GM23248 (cell line): ENCODE measurements around the gene GJA1. TPM values are rescaled to one million over a fixed set of nuclear protein-coding genes. Genes with fewer than 3 reads are reported as not detected.
A peak's percentile ranks its signal among the peaks of the same experiment; 100 is the strongest.

ENCODE experiments used
- DNase-seq: peaks from one replicate; pipeline ENCODE4 v3.0.0-alpha.2; 2015
- H2AFZ ChIP-seq: fragments of 200-600 bp; sonication (generic); 2 replicates; pipeline ENCODE4 v1.6.1; 2016; ENCODE audit warnings: antibody characterized with exemption
- H3F3A ChIP-seq: fragments of 200-600 bp; sonication (generic); 2 replicates; pipeline ENCODE4 v1.6.1; 2016; ENCODE audit warnings: mild to moderate bottlenecking, antibody characterized with exemption, mixed run types; ENCODE audit not compliant: insufficient read depth
- H3K27ac ChIP-seq: fragments of 200-600 bp; sonication (generic); 2 replicates; pipeline ENCODE4 v1.5.1; 2016; ENCODE audit warnings: mild to moderate bottlenecking
- H3K27me3 ChIP-seq: fragments of 200-600 bp; sonication (generic); replicated peaks from 2 replicates; pipeline ENCODE4 v1.6.1; 2016; ENCODE audit warnings: mild to moderate bottlenecking; ENCODE audit not compliant: insufficient read depth
- H3K36me3 ChIP-seq: fragments of 200-600 bp; sonication (generic); 2 replicates; pipeline ENCODE4 v1.6.1; 2016; ENCODE audit warnings: low read depth, mild to moderate bottlenecking
- H3K4me1 ChIP-seq: fragments of 200-600 bp; sonication (generic); 2 replicates; pipeline ENCODE4 v1.6.1; 2016; ENCODE audit warnings: mild to moderate bottlenecking; ENCODE audit not compliant: insufficient read depth
- H3K4me2 ChIP-seq: fragments of 200-600 bp; sonication (generic); one replicate; pipeline ENCODE4 v1.6.1; 2016; ENCODE audit warnings: mild to moderate bottlenecking; ENCODE audit not compliant: unreplicated experiment
- H3K4me3 ChIP-seq: fragments of 200-600 bp; sonication (generic); 2 replicates; pipeline ENCODE4 v1.5.1; 2016; ENCODE audit warnings: mild to moderate bottlenecking
- H3K79me2 ChIP-seq: fragments of 200-600 bp; sonication (generic); 2 replicates; pipeline ENCODE4 v1.6.1; 2016; ENCODE audit warnings: mild to moderate bottlenecking; ENCODE audit not compliant: insufficient read depth
- H3K9ac ChIP-seq: fragments of 200-600 bp; sonication (generic); 2 replicates; pipeline ENCODE4 v1.6.1; 2016; ENCODE audit warnings: mild to moderate bottlenecking
- H3K9me2 ChIP-seq: fragments of 200-600 bp; sonication (generic); 2 replicates; pipeline ENCODE4 v1.6.1; 2016; ENCODE audit warnings: mixed run types, mild to moderate bottlenecking, moderate library complexity; ENCODE audit not compliant: insufficient read depth
- H3K9me3 ChIP-seq: fragments of 200-600 bp; sonication (generic); one replicate; pipeline ENCODE4 v1.6.1; 2017; ENCODE audit warnings: low read depth
- H4K20me1 ChIP-seq: fragments of 200-600 bp; sonication (generic); 2 replicates; pipeline ENCODE4 v1.6.0; 2016; ENCODE audit not compliant: insufficient read depth
- EZH2 ChIP-seq: fragments of 200-600 bp; sonication (generic); IDR thresholded peaks from 2 replicates; pipeline ENCODE4 v1.6.1; 2018; ENCODE audit warnings: antibody characterized with exemption, mild to moderate bottlenecking; ENCODE audit not compliant: insufficient read depth, poor library complexity, severe bottlenecking
- EZH2phosphoT487 ChIP-seq: fragments of 200-600 bp; sonication (generic); IDR thresholded peaks from 2 replicates; pipeline ENCODE4 v1.6.1; 2018; ENCODE audit warnings: antibody characterized with exemption, moderate library complexity, mild to moderate bottlenecking, low read depth; ENCODE audit not compliant: insufficient read depth
- WGBS, 2 experiments: methylation state at CpG; one replicate each; pipeline ENCODE4 v1.1.6; 2015 to 2017; ENCODE audit warnings: low lambda C conversion rate in 2 of 2, low coverage in 1 of 2; ENCODE audit errors: missing lambda C conversion rate in 2 of 2; 5-methylcytosine and 5-hydroxymethylcytosine counted together
- in situ Hi-C: fragments of 300-500 bp; cut with MboI; formaldehyde crosslinking; loops from 2 replicates; pipeline ENCODE4 v1.15.0; 2020
- polyA plus RNA-seq: library from polyadenylated mRNA; unstranded; fragments of >200 nt; fragmentation: Nextera tagmentation; extraction: Ambion mirVana; gene quantifications from 2 replicates; pipeline ENCODE4 v1.2.1, GENCODE V29; 2016
- total RNA-seq: library from RNA; depleted of rRNA; stranded (reverse); fragments of >200 nt; shearing (Covaris generic); gene quantifications from 2 replicates; pipeline ENCODE4 v1.2.3, GENCODE V29; 2014

GJA1 gene
- total and polyA plus RNA-seq, 2 experiments from 2014 or later: 90.8 to 248 TPM

DNA sequence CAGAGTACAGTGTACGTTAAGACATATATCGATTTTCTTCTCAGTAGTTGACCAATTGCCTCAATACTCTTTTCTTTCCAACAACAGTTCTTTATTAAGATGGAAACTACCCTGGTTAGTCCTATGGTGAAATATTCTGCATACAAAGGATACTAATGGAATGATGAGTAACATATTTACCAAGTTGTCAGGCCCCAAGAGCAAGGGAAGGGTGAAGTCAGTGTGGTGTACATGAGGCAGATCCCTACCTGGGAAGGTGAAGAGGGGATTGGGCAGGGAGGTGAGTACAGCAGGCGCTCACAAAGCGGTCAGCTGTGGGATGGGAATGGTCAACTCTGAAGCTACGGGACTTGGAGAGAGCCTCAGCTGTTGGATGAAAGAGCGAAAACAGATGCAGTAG is 29.7 kb downstream of the GJA1 start:
- Histone ChIP-seq H3K9me3 (no peaks in the 10 kb centered on the region), H3K9ac (no peak overlapping the region), H4K20me1 (no peaks in the 10 kb centered on the region), H3K9me2 (no peaks in the 10 kb centered on the region), H3K4me2 (no peak overlapping the region), H3K27me3 (no peaks in the 10 kb centered on the region), H3K79me2 (no peaks in the 10 kb centered on the region), H3K4me3 (no peak overlapping the region), H3K27ac (no peak overlapping the region), H2AFZ (no peak overlapping the region), H3K36me3 (no peaks in the 10 kb centered on the region), H3K4me1 (no peaks in the 10 kb centered on the region), H3F3A (no peaks in the 10 kb centered on the region)
- in situ Hi-C loops: no loop called here
- 90 to 94% methylated on average over 6 of the region's 6 CpGs for WGBS, 2 experiments
- TF ChIP-seq EZH2phosphoT487 (no peak), EZH2 (no peak)
- no peak for DNase-seq

DNA sequence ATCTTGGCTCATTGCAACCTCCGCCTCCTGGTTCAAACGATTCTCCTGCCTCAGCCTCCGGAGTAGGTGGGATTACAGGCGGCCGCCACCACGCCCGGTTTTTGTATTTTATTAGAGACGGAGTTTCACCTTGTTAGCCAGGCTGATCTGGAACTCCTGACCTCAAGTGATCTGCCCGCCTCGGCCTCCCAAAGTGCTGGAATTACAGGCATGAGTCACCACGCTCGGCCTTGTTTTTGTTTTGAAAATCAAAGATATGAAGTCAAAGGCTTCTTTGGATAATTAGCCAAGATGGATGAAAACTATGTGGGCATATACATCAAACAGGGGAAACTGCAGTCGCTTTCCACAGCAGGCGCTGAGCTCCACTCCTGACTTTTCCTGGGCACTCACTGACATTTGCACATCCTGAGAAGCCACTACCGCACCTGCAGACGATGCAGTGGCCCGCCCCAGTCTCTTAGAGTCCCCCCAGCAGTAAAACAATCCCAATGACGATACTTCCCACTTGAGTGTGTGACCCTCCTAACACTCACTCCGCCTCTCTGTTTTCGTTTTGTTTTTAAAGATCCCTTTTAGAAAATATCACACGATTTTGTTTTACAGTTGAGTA is 44.1 kb downstream of the GJA1 start:
- Histone ChIP-seq H3K79me2 (no peaks in the 10 kb centered on the region), H3K4me1 (peaks cover 13% of the 10 kb centered on the region), H3K9me2 (no peaks in the 10 kb centered on the region), H3K27me3 (no peaks in the 10 kb centered on the region), H3F3A (peaks cover 6% of the 10 kb centered on the region), H3K4me3 (no peak overlapping the region), H3K27ac (no peak overlapping the region), H3K4me2 (no peak overlapping the region), H3K9me3 (no peaks in the 10 kb centered on the region), H3K36me3 (no peaks in the 10 kb centered on the region), H4K20me1 (no peaks in the 10 kb centered on the region), H3K9ac (no peak overlapping the region), H2AFZ (no peak overlapping the region)
- TF ChIP-seq EZH2phosphoT487 (no peak), EZH2 (no peak)
- in situ Hi-C loops: no loop called here
- WGBS, 2 experiments: 95 to 96% methylated on average over 21 of the region's 21 CpGs
- no peak for DNase-seq

DNA sequence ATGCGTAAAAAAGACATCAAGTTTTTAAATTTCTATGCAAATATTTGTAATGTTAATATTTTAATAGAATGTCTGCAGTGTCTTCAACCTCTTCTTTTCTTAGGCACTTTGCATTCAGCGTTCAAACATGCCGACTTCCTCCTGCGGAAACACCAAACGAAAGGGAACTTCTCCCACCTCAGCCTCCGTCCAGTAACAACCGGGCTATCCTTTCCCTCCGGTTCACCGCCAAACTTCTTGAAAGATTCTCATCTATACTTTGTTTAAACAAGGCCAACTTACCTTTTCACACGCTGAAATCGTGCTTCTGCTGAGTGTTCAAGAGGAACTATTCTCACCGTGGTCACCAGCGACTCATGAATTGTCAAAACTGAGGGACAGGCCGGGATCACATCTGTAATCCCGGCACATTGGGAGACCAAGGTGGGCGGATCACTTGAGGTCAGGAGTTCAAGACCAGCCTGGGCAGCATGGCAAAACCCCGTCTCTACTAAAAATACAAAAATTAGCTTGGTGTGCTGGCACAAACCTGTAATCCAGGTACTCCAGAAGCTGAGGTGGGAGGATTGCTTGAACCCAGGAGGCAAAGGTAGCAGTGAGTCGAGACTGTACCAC is 44.8 kb downstream of the GJA1 start:
- DNase-seq: no peak
- Histone ChIP-seq H3K36me3 (no peaks in the 10 kb centered on the region), H3K27me3 (no peaks in the 10 kb centered on the region), H3K4me1 (peaks cover 13% of the 10 kb centered on the region), H3K9me3 (no peaks in the 10 kb centered on the region), H3K27ac (no peak overlapping the region), H3K4me3 (no peak overlapping the region), H3F3A (peaks cover 6% of the 10 kb centered on the region), H4K20me1 (no peaks in the 10 kb centered on the region), H2AFZ (no peak overlapping the region), H3K4me2 (no peak overlapping the region), H3K79me2 (no peaks in the 10 kb centered on the region), H3K9me2 (no peaks in the 10 kb centered on the region), H3K9ac (no peak overlapping the region)
- no peak for TF ChIP-seq EZH2phosphoT487
- no peak for TF ChIP-seq EZH2
- in situ Hi-C loops: no loop called here
- WGBS, 2 experiments: 90 to 92% methylated on average over 18 of the region's 18 CpGs

DNA sequence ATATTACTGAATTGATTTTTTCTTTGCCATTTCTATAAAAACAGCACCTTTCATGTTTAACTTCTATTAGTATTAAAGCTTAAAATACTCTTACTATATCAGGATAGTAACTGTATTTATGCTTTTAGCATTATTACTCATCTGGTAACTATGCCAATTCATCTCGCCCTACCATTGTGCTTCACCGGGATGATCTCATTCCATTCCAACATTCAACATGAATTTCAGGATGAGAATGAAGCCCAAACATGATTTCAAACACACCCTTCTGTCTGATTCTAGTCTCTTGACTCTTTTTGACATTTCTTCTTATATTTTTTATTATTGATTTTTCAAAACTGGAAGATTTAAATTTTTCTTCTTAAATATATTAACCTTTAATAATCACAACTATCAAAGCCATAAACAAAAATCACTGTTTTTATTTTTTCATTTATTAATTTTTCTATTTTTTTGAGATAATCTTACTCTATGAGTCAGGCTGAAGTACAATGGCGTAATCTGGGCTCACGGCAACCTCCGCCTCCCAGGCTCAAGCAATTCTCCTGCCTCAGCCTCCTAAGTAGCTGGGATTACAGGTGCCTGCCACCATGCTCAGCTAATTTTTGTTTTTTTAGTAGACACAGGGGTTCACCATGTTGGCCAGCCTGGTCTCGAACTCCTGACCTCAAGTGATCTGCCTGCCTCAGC is 46.7 kb downstream of the GJA1 start:
- peak; percentile 81 for DNase-seq
- Histone ChIP-seq H3K9me2 (no peaks in the 10 kb centered on the region), H3K9me3 (no peaks in the 10 kb centered on the region), H3K4me1 (peaks cover 13% of the 10 kb centered on the region), H2AFZ (no peak overlapping the region), H3K4me3 (no peak overlapping the region), H3K27me3 (no peaks in the 10 kb centered on the region), H3F3A (peaks cover 6% of the 10 kb centered on the region), H4K20me1 (no peaks in the 10 kb centered on the region), H3K79me2 (no peaks in the 10 kb centered on the region), H3K4me2 (peak overlapping the region; percentile 19), H3K9ac (no peak overlapping the region), H3K27ac (peak overlapping the region; percentile 55), H3K36me3 (no peaks in the 10 kb centered on the region)
- in situ Hi-C loops: no loop called here
- 55 to 58% methylated on average over 6 of the region's 6 CpGs for WGBS, 2 experiments
- TF ChIP-seq EZH2 (no peak), EZH2phosphoT487 (no peak)
